ENCODE measurements around the gene EGFR.

The EGFR gene

DNA sequence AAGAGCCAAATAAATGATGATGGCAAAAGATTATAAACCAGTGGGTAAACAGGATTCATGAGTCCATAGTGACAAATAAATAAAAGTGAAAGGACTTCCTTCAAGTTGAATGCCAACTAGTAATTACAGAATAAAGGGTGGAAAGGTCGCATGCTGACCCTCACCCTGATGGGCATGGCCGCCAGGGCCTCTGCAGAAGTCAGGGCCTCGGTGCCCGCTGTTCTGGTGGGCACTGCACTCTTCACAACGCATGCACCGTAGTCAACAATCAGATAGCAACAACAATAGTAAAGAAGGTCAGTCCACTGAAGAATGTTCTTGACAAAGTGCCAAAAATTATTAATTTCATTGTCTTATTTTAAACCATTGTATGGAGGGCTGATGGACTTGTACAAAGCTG is 223.1 kb downstream of the EGFR start:
- Histone ChIP-seq H3K9ac (ENCODE audit: low read depth, low read length) (no peak overlapping the region), H3K4me1 (ENCODE audit: control insufficient read depth, insufficient read depth, low read length) (no peaks in the 10 kb centered on the region), H3K27me3 (ENCODE audit: control insufficient read depth, insufficient read depth, low read length) (no peaks in the 10 kb centered on the region), H3K36me3 (ENCODE audit: control insufficient read depth, insufficient read depth, low read length) (no peaks in the 10 kb centered on the region), H3K4me3 (ENCODE audit: low read depth, low read length) (no peak overlapping the region), H3K9me3 (ENCODE audit: control insufficient read depth, insufficient read depth, low read length) (no peaks in the 10 kb centered on the region)

DNA sequence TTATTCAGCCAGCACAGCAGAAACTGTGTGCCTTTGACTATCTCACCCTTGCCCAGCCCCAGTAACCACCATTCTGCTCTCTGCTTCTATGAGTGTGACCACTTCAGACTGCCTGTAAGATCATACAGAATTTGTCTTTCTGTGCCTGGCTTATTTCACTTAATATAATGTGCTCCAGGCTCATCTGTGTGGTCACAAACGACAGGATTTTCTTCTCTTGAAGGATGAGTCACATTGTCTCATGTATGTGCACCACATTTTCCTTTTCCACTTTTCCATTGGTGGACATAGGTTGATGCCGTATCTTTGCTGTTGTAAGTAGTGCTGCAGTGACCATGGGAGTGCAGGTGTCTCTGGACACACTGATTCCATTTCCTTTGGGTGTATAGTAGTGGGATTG is 223.8 kb downstream of the EGFR start:
- Histone ChIP-seq H3K36me3 (ENCODE audit: control insufficient read depth, insufficient read depth, low read length) (no peaks in the 10 kb centered on the region), H3K9ac (ENCODE audit: low read depth, low read length) (no peak overlapping the region), H3K9me3 (ENCODE audit: control insufficient read depth, insufficient read depth, low read length) (no peaks in the 10 kb centered on the region), H3K27me3 (ENCODE audit: control insufficient read depth, insufficient read depth, low read length) (no peaks in the 10 kb centered on the region), H3K4me1 (ENCODE audit: control insufficient read depth, insufficient read depth, low read length) (no peaks in the 10 kb centered on the region), H3K4me3 (ENCODE audit: low read depth, low read length) (no peak overlapping the region)

DNA sequence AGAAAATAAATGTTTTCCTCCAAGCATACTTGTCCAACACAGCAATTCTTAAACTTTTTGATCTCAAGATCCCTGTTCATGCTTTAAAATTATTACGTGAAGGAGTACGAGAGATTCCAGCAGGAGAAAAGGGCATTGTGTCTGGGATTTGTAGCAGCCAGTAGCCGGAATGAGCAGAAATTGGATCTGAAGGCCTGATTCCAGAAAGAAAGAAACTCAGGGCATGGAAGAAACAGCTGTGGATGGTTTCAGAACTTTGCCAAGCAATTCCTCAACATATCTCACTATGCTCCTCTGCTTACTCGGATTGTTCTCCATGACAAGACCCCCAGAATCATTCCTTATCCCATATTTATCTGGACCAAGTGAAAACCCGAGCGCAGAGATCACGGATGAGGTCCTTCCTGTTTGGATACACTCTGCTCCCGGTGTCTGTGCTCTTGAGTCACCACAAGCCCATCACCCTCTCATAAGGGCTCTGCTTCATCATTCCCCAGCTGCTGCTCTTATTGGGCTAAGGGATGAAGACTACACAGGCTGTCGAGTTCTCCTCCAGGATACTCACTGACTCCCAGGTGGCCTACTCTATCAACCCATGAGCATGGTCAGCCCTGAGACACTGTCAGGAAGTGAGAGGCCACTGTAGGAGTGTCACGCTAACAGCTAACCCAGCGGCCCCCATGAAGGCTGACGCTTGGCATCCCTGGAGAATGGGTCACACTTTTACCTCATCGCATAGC is 225.4 kb downstream of the EGFR start:
- Histone ChIP-seq H3K36me3 (ENCODE audit: control insufficient read depth, insufficient read depth, low read length) (no peaks in the 10 kb centered on the region), H3K4me3 (ENCODE audit: low read depth, low read length) (no peak overlapping the region), H3K9me3 (ENCODE audit: control insufficient read depth, insufficient read depth, low read length) (no peaks in the 10 kb centered on the region), H3K9ac (ENCODE audit: low read depth, low read length) (no peak overlapping the region), H3K4me1 (ENCODE audit: control insufficient read depth, insufficient read depth, low read length) (no peaks in the 10 kb centered on the region), H3K27me3 (ENCODE audit: control insufficient read depth, insufficient read depth, low read length) (no peaks in the 10 kb centered on the region)

DNA sequence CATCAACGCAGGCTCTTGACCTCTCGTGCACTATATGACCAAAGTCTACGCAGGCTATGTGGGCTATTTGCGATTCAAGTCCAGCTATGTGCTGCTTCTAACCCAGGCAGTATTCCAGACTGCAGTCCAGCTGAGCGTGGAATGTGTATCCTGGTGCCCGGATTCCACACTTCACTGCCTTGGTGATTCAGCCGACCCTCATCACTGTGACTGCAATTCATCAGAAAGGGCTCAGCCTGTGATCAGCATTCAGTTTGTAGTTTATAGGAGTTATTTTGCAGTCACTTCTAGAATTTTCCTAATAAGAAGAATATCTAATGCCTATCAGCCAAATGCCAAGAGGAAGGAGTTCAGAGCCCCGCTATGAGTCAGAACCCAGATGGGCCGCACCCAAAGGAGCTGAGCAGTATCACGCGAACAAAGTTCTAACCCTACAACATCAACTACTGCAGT is 226.5 kb downstream of the EGFR start:
- Histone ChIP-seq H3K9me3 (ENCODE audit: control insufficient read depth, insufficient read depth, low read length) (no peaks in the 10 kb centered on the region), H3K4me1 (ENCODE audit: control insufficient read depth, insufficient read depth, low read length) (peaks cover under 1% of the 10 kb centered on the region), H3K27me3 (ENCODE audit: control insufficient read depth, insufficient read depth, low read length) (no peaks in the 10 kb centered on the region), H3K4me3 (ENCODE audit: low read depth, low read length) (no peak overlapping the region), H3K36me3 (ENCODE audit: control insufficient read depth, insufficient read depth, low read length) (no peaks in the 10 kb centered on the region), H3K9ac (ENCODE audit: low read depth, low read length) (no peak overlapping the region)

DNA sequence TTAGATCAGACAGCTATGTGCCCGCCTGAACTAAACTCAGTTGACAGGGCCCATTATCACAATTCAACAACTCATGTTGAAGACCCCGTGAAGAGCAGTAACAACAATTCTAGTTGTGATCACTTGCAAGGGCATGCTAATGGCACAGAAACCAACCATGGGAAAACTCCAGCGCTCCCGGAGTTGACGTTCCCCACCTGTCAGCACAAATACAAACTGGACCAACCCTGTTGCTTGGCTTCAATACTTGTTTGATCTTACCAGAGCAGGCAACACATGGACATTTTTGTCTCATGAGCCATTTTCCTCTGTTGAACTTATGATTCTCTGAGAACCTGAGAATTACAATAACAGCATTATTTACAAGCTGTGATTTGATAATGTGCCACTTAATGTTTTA is 227.4 kb downstream of the EGFR start:
- Histone ChIP-seq H3K9ac (ENCODE audit: low read depth, low read length) (no peak overlapping the region), H3K4me1 (ENCODE audit: control insufficient read depth, insufficient read depth, low read length) (peaks cover 2% of the 10 kb centered on the region), H3K36me3 (ENCODE audit: control insufficient read depth, insufficient read depth, low read length) (no peaks in the 10 kb centered on the region), H3K27me3 (ENCODE audit: control insufficient read depth, insufficient read depth, low read length) (no peaks in the 10 kb centered on the region), H3K4me3 (ENCODE audit: low read depth, low read length) (no peak overlapping the region), H3K9me3 (ENCODE audit: control insufficient read depth, insufficient read depth, low read length) (no peaks in the 10 kb centered on the region)

DNA sequence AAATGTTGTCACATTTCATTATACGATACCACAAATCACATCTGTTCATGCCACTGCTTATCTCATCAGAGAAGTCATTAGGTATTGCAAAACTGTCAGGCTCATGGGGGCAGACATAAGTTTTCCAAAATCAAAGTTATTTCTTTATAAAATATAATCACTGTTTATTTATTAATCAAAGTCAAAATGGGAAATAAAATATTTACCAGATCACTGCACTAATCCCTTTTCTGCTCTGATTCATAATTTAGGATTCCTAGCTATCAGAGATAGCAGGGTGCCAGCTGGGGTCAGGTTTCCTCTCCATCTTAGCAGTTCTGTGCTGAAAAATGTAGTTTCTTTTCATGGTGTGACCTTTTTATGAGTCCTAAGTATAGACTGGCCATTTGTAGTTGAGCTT is 228.6 kb downstream of the EGFR start:
- Histone ChIP-seq H3K9me3 (ENCODE audit: control insufficient read depth, insufficient read depth, low read length) (no peaks in the 10 kb centered on the region), H3K4me1 (ENCODE audit: control insufficient read depth, insufficient read depth, low read length) (peaks cover 2% of the 10 kb centered on the region), H3K36me3 (ENCODE audit: control insufficient read depth, insufficient read depth, low read length) (no peaks in the 10 kb centered on the region), H3K4me3 (ENCODE audit: low read depth, low read length) (no peak overlapping the region), H3K27me3 (ENCODE audit: control insufficient read depth, insufficient read depth, low read length) (peaks cover 11% of the 10 kb centered on the region), H3K9ac (ENCODE audit: low read depth, low read length) (no peak overlapping the region)

DNA sequence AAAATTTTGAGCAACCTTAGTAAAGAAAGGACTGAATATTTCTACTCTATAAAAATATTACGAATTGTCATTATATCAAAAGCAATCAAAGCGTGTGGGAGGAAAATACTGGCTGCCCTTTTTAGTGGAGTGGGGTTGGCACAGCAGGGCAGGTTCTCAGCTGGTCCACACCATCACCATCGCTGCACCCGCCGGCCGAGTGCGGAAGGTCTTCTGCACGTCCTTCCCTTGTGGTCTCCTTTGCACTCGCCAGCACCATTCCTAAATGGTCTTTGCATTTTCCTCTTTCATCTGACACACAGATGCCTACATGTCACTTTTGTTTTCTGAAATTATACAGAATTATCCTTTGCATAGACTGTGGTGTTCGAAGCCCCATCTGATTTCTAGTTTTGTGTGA is 229.7 kb downstream of the EGFR start:
- Histone ChIP-seq H3K4me3 (ENCODE audit: low read depth, low read length) (no peak overlapping the region), H3K9ac (ENCODE audit: low read depth, low read length) (no peak overlapping the region), H3K9me3 (ENCODE audit: control insufficient read depth, insufficient read depth, low read length) (no peaks in the 10 kb centered on the region), H3K4me1 (ENCODE audit: control insufficient read depth, insufficient read depth, low read length) (peaks cover 2% of the 10 kb centered on the region), H3K36me3 (ENCODE audit: control insufficient read depth, insufficient read depth, low read length) (no peaks in the 10 kb centered on the region), H3K27me3 (ENCODE audit: control insufficient read depth, insufficient read depth, low read length) (peaks cover 22% of the 10 kb centered on the region)

DNA sequence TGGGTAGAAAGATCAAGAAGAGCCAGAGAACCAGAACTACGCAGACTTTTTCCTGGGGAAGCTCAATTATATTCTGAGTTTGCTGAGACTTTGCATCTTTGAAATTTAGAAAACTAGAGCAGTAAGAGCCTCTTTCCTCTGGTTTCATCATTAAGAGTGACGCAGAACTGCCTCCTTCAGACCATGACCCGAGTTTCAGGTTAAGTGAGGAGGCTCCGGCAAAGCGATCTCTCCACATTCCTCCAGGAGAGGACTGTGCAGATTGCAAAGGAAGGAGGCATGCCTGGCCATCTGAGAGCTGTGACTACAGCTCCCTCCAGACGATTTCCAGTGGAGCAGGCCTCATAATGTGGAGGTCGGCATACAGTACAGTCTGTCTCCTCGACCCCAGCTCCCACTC is 230.5 kb downstream of the EGFR start:
- no peaks in the 10 kb centered on the region for H3K9me3 ChIP-seq (ENCODE audit: control insufficient read depth, insufficient read depth, low read length)
- H3K4me1 ChIP-seq (ENCODE audit: control insufficient read depth, insufficient read depth, low read length), result peaks cover 4% of the 10 kb centered on the region
- H3K4me3 ChIP-seq (ENCODE audit: low read depth, low read length), result no peak overlapping the region
- H3K36me3 ChIP-seq (ENCODE audit: control insufficient read depth, insufficient read depth, low read length), result no peaks in the 10 kb centered on the region
- H3K27me3 ChIP-seq (ENCODE audit: control insufficient read depth, insufficient read depth, low read length), result peaks cover 30% of the 10 kb centered on the region
- H3K9ac ChIP-seq (ENCODE audit: low read depth, low read length), result no peak overlapping the region

DNA sequence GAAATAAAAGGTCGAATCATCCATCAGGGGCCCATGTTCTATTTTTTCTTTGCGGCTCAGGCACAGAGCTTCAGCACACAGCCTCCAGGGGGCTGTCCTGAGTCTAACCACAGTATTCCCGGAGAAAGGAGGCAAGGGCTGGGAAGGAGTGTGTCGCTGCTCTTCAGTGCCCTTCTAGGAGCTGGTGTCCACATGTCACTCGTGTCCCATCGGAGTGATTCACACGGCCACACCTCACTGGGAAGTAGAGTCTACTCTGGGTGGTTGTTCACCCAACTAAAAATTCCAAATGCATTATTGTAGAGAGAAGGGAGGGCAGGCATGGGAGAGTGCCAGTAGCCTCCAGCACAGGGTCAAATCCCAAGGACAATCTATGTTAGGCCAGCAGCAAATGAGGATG is 231.5 kb downstream of the EGFR start:
- Histone ChIP-seq H3K4me3 (ENCODE audit: low read depth, low read length) (no peak overlapping the region), H3K9me3 (ENCODE audit: control insufficient read depth, insufficient read depth, low read length) (no peaks in the 10 kb centered on the region), H3K27me3 (ENCODE audit: control insufficient read depth, insufficient read depth, low read length) (peaks cover 36% of the 10 kb centered on the region), H3K4me1 (ENCODE audit: control insufficient read depth, insufficient read depth, low read length) (peaks cover 4% of the 10 kb centered on the region), H3K9ac (ENCODE audit: low read depth, low read length) (no peak overlapping the region), H3K36me3 (ENCODE audit: control insufficient read depth, insufficient read depth, low read length) (no peaks in the 10 kb centered on the region)

DNA sequence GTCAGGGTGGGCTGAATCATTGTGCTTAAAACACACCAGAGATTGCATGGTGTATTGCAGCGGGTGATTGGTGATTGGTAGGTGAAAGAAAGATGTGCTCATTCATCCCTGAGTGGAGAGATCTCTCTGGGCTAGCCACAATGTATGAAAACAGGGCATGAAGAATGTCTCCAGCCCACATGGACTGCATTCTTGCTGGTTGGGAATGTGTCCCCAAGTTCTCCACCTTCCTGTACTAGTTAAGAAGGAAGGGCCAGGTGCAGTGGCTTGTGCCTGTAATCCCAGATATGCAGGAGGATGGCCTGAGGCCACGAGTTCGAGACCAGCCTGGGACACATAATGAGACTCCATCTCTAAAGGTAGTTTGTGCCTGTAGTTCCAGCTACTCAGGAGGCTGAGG is 232.5 kb downstream of the EGFR start:
- Histone ChIP-seq H3K4me1 (ENCODE audit: control insufficient read depth, insufficient read depth, low read length) (peaks cover 4% of the 10 kb centered on the region), H3K4me3 (ENCODE audit: low read depth, low read length) (no peak overlapping the region), H3K36me3 (ENCODE audit: control insufficient read depth, insufficient read depth, low read length) (no peaks in the 10 kb centered on the region), H3K9ac (ENCODE audit: low read depth, low read length) (no peak overlapping the region), H3K27me3 (ENCODE audit: control insufficient read depth, insufficient read depth, low read length) (peaks cover 45% of the 10 kb centered on the region), H3K9me3 (ENCODE audit: control insufficient read depth, insufficient read depth, low read length) (no peaks in the 10 kb centered on the region)

DNA sequence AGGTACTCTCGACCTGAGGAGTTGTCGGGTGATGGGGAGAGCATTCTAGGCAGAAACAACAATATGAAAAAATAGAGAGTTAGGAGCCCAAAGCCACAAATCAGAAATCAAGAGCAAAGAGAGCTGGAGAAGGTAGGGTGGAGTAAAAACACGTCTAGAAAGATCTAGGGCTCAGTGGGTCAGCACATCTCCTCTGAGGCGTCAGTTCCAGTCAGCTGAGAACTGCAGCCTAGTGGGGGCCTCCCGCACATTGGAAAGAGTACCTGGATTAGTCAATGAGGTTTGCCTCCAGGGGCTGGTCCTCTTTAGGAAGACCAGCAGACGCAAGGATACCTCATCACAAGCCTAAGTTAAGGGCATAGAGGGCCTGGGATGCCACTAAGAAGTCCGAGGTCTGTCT is 233.1 kb downstream of the EGFR start:
- Histone ChIP-seq H3K27me3 (ENCODE audit: control insufficient read depth, insufficient read depth, low read length) (peaks cover 51% of the 10 kb centered on the region), H3K4me3 (ENCODE audit: low read depth, low read length) (no peak overlapping the region), H3K9ac (ENCODE audit: low read depth, low read length) (no peak overlapping the region), H3K36me3 (ENCODE audit: control insufficient read depth, insufficient read depth, low read length) (no peaks in the 10 kb centered on the region), H3K4me1 (ENCODE audit: control insufficient read depth, insufficient read depth, low read length) (peaks cover 4% of the 10 kb centered on the region), H3K9me3 (ENCODE audit: control insufficient read depth, insufficient read depth, low read length) (no peaks in the 10 kb centered on the region)

DNA sequence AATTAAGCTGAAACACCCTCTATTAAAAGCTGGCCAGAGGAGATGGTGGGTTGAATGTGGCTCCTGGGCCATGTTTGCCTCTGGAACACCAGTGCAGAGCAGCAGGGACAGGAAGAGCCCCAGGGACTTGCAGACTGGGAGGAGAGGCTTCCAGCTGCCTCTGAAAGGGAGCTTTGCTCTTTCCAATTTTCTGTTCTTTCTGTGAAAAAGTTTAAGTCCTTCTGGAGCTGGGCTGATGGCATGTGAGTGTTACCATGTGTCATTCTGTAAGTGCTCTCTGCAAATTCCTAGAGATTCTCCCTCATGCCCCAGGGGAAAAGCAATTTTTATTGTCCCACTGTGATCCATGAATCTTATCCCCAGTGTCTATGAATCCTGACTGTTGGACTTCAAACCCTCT is 233.6 kb downstream of the EGFR start:
- no peaks in the 10 kb centered on the region for H3K9me3 ChIP-seq (ENCODE audit: control insufficient read depth, insufficient read depth, low read length)
- H3K4me1 ChIP-seq (ENCODE audit: control insufficient read depth, insufficient read depth, low read length), result peaks cover 4% of the 10 kb centered on the region
- H3K36me3 ChIP-seq (ENCODE audit: control insufficient read depth, insufficient read depth, low read length), result no peaks in the 10 kb centered on the region
- no peak overlapping the region for H3K4me3 ChIP-seq (ENCODE audit: low read depth, low read length)
- no peak overlapping the region for H3K9ac ChIP-seq (ENCODE audit: low read depth, low read length)
- H3K27me3 ChIP-seq (ENCODE audit: control insufficient read depth, insufficient read depth, low read length), result peaks cover 54% of the 10 kb centered on the region
